ENCODE data around the gene AHDC1.
"Not testable (repeated sequence)": the region's sequence is repeated elsewhere in the genome, so short reads cannot be mapped to it uniquely, and the experiment has no call there.

The AHDC1 gene

DNA sequence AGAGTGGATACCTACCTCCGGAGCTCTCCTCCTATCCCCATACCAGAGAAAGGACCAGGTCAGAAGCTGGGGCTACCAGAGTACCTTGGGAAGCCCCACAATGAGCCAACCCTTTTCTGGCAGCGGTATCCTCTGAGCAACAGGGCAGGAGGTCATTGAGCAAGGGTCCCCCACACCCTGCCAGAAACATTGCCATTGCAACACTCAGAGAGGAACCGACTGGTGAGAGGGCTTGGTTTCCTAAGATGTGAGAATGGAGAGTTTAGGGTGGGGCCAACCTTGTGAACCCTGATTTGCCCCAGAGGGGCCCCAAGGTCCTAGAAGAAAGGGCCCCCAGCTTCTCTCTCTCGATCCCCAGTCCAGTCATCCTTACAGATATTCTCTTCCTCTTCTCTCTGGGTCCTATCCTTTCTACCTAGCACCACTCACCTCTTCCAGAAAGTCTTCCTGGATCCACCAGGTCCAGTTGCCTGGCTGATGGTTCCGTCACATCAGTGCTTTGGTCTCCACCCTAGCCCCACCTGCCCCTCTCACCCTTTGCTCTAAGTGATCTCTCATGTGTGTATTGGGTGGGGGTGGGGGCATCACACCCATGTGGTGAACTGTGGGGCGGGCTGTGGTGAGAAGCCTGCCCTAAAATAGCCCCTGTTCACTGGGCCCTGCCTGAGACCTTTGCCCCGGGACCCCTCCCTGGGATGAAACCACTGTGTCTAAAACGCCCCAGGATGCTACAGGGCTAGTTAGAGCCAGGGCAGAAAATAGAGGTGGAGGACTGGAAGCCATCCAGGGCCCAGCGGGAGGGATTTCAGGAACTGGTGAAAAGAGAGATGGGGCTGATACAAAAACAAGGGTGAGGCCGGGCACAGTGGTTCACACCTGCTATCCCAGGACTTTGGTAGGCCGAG is 22.3 kb upstream of the AHDC1 start:
- DNase-seq (ENCODE audit: low read depth), result no peak
- TF ChIP-seq, protein P1, sequence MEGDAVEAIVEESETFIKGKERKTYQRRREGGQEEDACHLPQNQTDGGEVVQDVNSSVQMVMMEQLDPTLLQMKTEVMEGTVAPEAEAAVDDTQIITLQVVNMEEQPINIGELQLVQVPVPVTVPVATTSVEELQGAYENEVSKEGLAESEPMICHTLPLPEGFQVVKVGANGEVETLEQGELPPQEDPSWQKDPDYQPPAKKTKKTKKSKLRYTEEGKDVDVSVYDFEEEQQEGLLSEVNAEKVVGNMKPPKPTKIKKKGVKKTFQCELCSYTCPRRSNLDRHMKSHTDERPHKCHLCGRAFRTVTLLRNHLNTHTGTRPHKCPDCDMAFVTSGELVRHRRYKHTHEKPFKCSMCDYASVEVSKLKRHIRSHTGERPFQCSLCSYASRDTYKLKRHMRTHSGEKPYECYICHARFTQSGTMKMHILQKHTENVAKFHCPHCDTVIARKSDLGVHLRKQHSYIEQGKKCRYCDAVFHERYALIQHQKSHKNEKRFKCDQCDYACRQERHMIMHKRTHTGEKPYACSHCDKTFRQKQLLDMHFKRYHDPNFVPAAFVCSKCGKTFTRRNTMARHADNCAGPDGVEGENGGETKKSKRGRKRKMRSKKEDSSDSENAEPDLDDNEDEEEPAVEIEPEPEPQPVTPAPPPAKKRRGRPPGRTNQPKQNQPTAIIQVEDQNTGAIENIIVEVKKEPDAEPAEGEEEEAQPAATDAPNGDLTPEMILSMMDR (conservative IDR thresholded peaks at IDR 0.05; ENCODE audit: low read depth, low read length), result no peak
- no peak overlapping the region for H3K4me3 ChIP-seq (ENCODE audit: low read length)

DNA sequence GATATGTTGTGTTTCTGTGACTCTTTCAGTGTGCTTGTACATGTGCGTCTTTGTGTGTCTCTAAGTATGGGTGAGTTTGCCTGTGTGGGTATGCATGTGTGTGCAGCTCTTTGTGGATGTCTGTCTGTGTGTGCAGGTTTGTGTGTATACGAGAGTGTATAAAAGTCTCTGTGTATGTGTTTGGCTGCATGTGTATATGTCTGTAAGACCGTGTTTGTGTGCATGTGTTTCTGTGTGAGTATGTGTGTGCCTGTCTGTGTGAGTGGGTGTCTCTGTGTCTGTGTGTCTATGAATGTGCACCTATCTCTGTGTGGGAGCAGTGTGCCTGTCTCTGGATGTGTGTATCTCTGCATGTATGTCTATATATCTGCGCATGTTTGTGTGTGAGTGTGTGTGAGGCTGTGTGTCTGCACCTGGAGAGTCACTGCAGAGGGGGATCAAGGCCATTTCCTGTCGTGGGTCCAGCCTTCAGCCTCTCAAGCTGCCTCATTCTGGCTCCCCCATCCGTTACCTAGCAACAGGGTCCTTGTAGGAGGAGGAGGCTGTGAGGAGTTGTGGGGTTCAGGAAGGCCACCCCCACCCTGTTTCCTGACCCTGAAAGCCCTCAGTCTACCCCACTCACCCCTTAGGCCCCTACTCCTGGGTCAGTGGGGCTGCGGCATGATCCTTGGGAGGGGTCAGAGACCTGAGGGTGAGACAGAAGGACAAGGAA is 20.7 kb upstream of the AHDC1 start:
- DNase-seq (ENCODE audit: low read depth), result no peak
- TF ChIP-seq, protein P1 (conservative IDR thresholded peaks at IDR 0.05; ENCODE audit: low read depth, low read length), result no peak
- H3K4me3 ChIP-seq (ENCODE audit: low read length), result no peak overlapping the region

DNA sequence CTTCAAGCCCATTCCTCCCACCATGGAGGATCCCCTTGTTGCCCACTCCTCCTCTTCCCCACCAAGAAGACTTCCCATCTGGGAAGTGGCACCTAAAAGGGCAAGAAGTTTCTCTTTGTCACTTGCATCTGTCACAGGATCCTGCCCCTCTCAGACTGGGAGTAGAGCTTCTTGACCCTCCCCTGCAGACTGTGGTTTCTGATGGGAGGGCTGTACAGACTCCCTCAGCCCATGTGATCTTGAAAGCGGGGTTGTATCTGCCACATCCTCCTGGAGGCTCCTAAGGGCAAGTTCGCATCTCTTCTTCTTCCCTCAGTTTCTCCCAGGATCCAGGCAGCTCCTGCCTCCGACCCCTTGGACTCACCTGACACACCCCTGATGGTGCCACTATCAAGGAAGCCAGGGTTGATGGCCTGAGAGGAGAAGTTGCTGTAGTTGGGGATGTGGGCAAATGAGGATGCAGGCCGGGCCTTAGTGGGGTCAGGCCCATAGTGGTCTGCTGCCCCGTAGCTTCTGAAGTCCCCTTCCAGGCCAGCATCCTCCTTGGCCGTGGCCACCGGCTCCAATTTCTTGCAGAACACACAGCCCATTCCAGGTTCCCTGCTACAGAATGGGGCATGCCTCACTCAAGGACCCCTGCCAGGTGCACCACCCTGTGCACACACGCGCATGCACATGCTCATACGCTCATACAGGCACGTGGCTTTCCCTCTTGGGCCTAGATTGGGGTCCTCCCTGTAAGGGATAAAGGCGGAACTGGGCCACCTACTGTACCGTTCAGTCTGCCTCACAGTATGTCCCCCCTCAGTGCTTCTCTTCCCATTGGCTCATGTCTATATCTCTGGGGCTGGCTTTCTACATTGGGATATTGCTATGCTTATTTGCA is 19.6 kb upstream of the AHDC1 start:
- no peak overlapping the region for H3K4me3 ChIP-seq (ENCODE audit: low read length)
- DNase-seq (ENCODE audit: low read depth), result no peak
- TF ChIP-seq, protein P1 (conservative IDR thresholded peaks at IDR 0.05; ENCODE audit: low read depth, low read length), result no peak

DNA sequence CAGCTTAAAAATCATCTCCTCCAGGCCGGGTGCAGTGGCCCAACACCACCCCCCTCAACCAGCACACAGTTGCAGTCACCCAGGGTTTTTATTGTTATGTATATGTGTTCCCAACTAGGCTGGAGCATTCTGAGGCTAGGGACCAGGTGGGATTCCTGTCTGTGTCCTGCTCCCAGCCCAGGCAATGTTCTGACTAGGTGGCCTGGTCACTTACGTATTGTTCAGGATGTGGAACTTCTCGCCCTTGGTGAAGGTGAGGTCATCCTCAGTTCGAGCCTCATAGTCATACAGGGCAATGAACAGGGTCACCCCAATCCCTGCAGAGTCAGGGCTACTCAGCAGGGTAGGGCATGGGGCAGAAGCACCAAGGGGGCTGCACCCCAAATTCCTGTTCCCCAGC is 18.9 kb upstream of the AHDC1 start:
- no peak overlapping the region for H3K4me3 ChIP-seq (ENCODE audit: low read length)
- no peak for DNase-seq (ENCODE audit: low read depth)
- TF ChIP-seq, protein P1 (conservative IDR thresholded peaks at IDR 0.05; ENCODE audit: low read depth, low read length), result no peak

DNA sequence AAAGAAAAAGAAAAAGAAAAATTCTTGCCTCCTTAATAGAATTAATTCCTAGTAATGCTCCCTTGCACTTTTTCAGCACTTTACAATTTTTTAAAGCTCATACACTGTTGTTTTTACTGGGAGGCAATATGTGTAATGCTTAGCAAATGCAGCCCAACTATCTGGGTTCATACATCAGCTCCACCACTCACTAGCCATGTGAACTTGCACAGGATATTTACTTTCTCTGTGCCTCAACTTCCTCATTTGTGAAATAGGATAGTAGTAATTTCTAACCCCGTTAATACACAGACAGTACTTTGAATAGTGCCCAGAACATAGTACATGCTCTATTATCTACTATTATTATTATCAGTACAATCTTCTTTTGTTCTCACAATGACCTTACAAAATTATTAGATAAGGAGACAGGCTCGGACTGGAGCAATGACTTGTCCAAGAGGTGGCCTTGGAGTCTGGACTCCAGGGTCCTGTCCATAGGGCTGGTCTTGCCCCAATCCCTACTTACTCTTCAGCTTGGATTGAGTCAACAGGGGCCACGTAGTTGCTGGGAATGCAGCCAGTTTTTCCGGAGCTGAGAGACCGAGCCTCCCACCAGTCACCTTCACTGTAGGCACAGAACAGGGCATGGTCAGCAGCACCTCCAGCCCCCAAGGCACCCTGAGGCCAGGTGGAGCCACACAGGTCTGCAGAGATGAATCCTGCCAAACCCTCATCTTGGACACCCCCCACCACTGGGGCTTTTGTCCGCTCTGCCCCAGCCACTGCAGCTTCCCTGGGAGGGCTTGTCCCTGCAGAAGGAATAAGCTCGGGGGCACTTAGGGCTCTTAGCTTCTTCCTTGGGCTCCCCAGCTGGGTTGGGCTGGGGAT is 17.3 kb upstream of the AHDC1 start:
- H3K4me3 ChIP-seq (ENCODE audit: low read length), result no peak overlapping the region
- TF ChIP-seq, protein P1 (conservative IDR thresholded peaks at IDR 0.05; ENCODE audit: low read depth, low read length), result no peak
- no peak for DNase-seq (ENCODE audit: low read depth)

DNA sequence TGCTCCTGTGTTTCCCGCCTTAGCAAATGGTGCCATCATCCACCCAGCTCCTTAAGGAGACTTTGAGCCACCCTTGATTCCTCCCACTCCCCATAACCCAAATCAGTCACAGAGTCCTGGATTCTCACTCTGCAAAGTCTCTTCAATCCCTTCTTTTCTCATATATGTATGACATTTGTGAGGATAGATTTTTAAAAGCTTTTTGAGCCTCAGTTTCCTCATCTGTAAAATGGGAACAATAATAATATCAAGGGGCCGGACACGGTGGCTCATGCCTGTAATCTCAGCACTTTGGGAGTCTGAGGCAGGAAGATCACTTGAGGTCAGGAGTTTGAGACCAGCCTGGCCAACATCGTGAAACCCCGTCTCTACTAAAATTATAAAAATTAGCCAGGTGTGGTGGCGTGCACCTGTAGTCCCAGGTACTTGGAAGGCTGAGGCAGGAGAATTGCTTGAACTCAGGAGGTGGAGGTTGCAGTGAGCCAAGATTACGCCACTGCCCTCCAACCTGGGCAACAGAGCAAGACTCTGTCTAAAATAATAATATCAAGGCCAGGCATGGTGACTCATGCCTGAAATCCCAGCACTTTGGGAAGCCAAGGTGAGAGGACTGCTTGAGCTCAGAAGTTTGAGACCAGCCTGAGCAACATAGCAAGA is 16.0 kb upstream of the AHDC1 start:
- not testable (repeated sequence) for DNase-seq (ENCODE audit: low read depth); H3K4me3 ChIP-seq (ENCODE audit: low read length)
